SJSA1 (cell line): ENCODE data around the gene HECTD2. TPM values are rescaled to one million over a fixed set of nuclear protein-coding genes. Genes with fewer than 3 reads are reported as not detected.

Source experiments
- DNase-seq, 2 experiments: peaks; one replicate each; pipeline ENCODE4 v3.0.0-alpha.2; 2015 to 2020; ENCODE audit warnings: low spot score in 2 of 2, low read depth in 1 of 2
- H3K27ac ChIP-seq: fragments of 250-450 bp; sonication (Bioruptor Pico); 2 replicates; pipeline ENCODE4 v1.5.1; 2020; ENCODE audit warnings: mild to moderate bottlenecking, moderate library complexity
- H3K27me3 ChIP-seq: fragments of 250-450 bp; sonication (Bioruptor Pico); replicated peaks from 2 replicates; pipeline ENCODE4 v1.5.1; 2020; ENCODE audit warnings: mild to moderate bottlenecking, moderate library complexity
- H3K36me3 ChIP-seq: fragments of 250-450 bp; sonication (Bioruptor Pico); 2 replicates; pipeline ENCODE4 v1.5.1; 2020; ENCODE audit warnings: mild to moderate bottlenecking
- H3K4me1 ChIP-seq: fragments of 250-450 bp; sonication (Bioruptor Pico); replicated peaks from 2 replicates; pipeline ENCODE4 v1.6.1; 2021; ENCODE audit warnings: mild to moderate bottlenecking
- H3K4me3 ChIP-seq: fragments of 250-450 bp; sonication (Bioruptor Pico); 2 replicates; pipeline ENCODE4 v1.5.1; 2020; ENCODE audit warnings: mild to moderate bottlenecking
- H3K9me3 ChIP-seq: fragments of 250-450 bp; sonication (Bioruptor Pico); replicated peaks from 2 replicates; pipeline ENCODE4 v1.5.1; 2020; ENCODE audit warnings: mild to moderate bottlenecking
- total RNA-seq: library from RNA; depleted of rRNA; stranded (reverse); fragments of >200 nt; shearing (Covaris generic); gene quantifications from 2 replicates; pipeline ENCODE4 v1.2.3, GENCODE V29; 2014; rRNA removed

HECTD2 gene
- total RNA-seq, 1 experiment from 2014 or later: 19.7 TPM

GRCh38 chr10:91562839-91563581 lies 152.9 kb downstream of the HECTD2 start:
- H3K27me3 ChIP-seq: no peaks in the 10 kb centered on the region
- H3K9me3 ChIP-seq: no peaks in the 10 kb centered on the region; the same call in 1 of the 2 replicates
- H3K27ac ChIP-seq: no peak overlapping the region
- H3K36me3 ChIP-seq: no peaks in the 10 kb centered on the region
- no peak overlapping the region for H3K4me3 ChIP-seq
- no peak for DNase-seq
- peaks cover 6% of the 10 kb centered on the region for H3K4me1 ChIP-seq

- peaks cover 6% of the 10 kb centered on the region for H3K4me1 ChIP-seq
- no peaks in the 10 kb centered on the region for H3K27me3 ChIP-seq
- no peak overlapping the region for H3K27ac ChIP-seq
- no peaks in the 10 kb centered on the region for H3K36me3 ChIP-seq
- DNase-seq: no peak
- no peaks in the 10 kb centered on the region; the same call in 1 of the 2 replicates for H3K9me3 ChIP-seq
- H3K4me3 ChIP-seq: no peak overlapping the region
Measured at GRCh38 chr10:91564026-91564425, 153.9 kb downstream of the HECTD2 start.

Other genes starting within 250 kb of the HECTD2 start
- 16.7 and 32.1 TPM in 2 replicates for gene PCGF5, start 189.7 kb upstream of the HECTD2 start, total RNA-seq
- 7.8 and 13.4 TPM in 2 replicates for gene PPP1R3C, start 222.7 kb downstream of the HECTD2 start, total RNA-seq